H1 (cell line): ENCODE data around the gene KRT75.

Experiments
- CHD7 ChIP-seq: fragments of 300-600 bp; sonication (generic); IDR thresholded peaks from 2 replicates; pipeline ENCODE4 v1.7.1; 2012; ENCODE audit warnings: low read length, moderate library complexity, mild to moderate bottlenecking, inconsistent platforms; ENCODE audit not compliant: insufficient replicate concordance
- CTCF ChIP-seq, 3 experiments: IDR thresholded peaks; 1 replicate in 2 of 3; 2 replicates in 1 of 3; pipeline versions ENCODE4 v1.5.1 to v1.6.1; 2011; ENCODE audit warnings: low read length in 3 of 3, mild to moderate bottlenecking in 3 of 3, inconsistent platforms in 2 of 3, low read depth in 1 of 3, moderate library complexity in 1 of 3; ENCODE audit not compliant: insufficient read depth in 1 of 3; ENCODE audit errors: control extremely low read depth in 1 of 3
- EP300 ChIP-seq, 2 experiments: IDR thresholded peaks; 1 replicate in 1 of 2; 2 replicates in 1 of 2; pipeline ENCODE4 v1.6.1; 2011 to 2012; ENCODE audit warnings: low read depth in 2 of 2, low read length in 2 of 2, mild to moderate bottlenecking in 2 of 2, borderline replicate concordance in 1 of 2, inconsistent platforms in 1 of 2, moderate library complexity in 1 of 2
- GABPA ChIP-seq: IDR thresholded peaks from 2 replicates; pipeline ENCODE4 v1.6.1; 2011; ENCODE audit warnings: mild to moderate bottlenecking, low read length, moderate library complexity, borderline replicate concordance; ENCODE audit not compliant: insufficient read depth
- HDAC6 ChIP-seq: IDR thresholded peaks from one replicate; pipeline ENCODE4 v1.7.1; 2012; ENCODE audit warnings: low read depth, mild to moderate bottlenecking, inconsistent platforms, low read length, moderate library complexity
- RAD21 ChIP-seq, 2 experiments: IDR thresholded peaks in 1 of 2; conservative IDR thresholded peaks in 1 of 2; 2 replicates each; pipeline ENCODE4 v1.6.1; 2011; ENCODE audit warnings: low read depth in 2 of 2, low read length in 2 of 2, improper control_type of control experiment in 1 of 2, inconsistent platforms in 1 of 2, mild to moderate bottlenecking in 1 of 2, moderate library complexity in 1 of 2
- YY1 ChIP-seq: IDR thresholded peaks from 2 replicates; pipeline ENCODE4 v1.6.1; 2011; ENCODE audit warnings: low read depth, mild to moderate bottlenecking, low read length
- ZNF274 ChIP-seq: IDR thresholded peaks from 2 replicates; pipeline ENCODE4 v1.7.0; 2012; ENCODE audit warnings: low read length, borderline replicate concordance; ENCODE audit errors: extremely low read depth

GRCh38 chr12:52473768-52474167 lies 39.6 kb upstream of the KRT75 start, which contains the start of gene KRT6C:
- TF ChIP-seq GABPA (no peak), RAD21 (IDR thresholded peaks at IDR 0.05 in 1 of 2, conservative IDR thresholded peaks at IDR 0.05 in 1 of 2; ENCODE audit: low read depth in 2 of 2, low read length in 2 of 2) (no peak), CTCF (IDR thresholded peaks at IDR 0.05; ENCODE audit: control extremely low read depth in 1 of 3, insufficient read depth in 1 of 3, low read depth in 1 of 3, low read length in 3 of 3) (no peak), EP300 (IDR thresholded peaks at IDR 0.05; ENCODE audit: borderline replicate concordance in 1 of 2, low read depth in 2 of 2, low read length in 2 of 2) (no peak), YY1 (no peak), CHD7 (no peak), ZNF274 (no peak), HDAC6 (no peak)
